GM18868 (cell line): Measurements from ENCODE around the gene NFASC.

Experiments
- ATAC-seq: cut with Tn5 transposase; IDR thresholded peaks from one replicate; pipeline ENCODE4 v1.9.1; 2021; ENCODE audit warnings: mild to moderate bottlenecking, moderate library complexity; ENCODE audit not compliant: unreplicated experiment

The NFASC gene

GRCh38 chr1:205058853-205059252, 188.2 kb downstream of the NFASC start:
- no peak for ATAC-seq

DNA sequence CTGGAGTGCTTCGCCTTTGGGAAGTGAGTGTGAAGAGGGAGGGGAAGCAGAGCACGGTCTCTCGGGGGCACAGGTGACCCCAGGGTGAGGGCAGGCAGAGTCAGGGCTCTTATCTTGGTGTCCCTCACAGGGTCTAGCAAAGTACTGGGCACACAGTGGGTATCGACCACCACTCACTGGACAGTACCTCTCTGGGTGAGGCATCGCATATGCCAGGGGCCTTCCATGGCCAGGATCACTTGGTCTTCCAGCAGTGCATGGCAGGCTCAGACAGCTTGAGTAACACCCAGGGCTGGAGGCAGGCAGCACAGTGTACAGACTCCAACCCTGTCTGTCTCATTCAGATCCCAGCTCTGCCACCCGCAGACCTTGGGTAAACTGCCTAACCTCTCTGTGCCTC, 189.0 kb downstream of the NFASC start:
- ATAC-seq: no peak

DNA sequence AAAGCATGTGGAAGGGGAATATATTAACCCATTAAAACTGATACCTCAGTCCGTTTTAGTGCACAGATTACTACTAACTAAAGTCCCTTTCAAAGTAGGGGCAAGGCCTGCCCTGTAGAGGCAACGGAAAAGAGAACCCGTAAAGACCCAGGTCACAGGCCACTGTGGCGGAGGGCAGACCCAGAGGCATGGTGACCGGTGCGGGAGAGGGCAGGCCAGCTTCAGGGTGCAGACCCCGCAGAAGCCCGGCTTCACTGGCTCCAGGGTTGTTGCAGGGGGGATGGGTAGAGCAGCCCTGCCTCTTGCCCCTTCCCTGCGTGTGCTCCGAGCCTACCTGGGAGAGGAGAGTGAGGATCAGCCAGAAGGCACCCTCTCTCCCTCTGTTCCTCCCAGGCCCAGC, 190.1 kb downstream of the NFASC start:
- no peak for ATAC-seq

DNA sequence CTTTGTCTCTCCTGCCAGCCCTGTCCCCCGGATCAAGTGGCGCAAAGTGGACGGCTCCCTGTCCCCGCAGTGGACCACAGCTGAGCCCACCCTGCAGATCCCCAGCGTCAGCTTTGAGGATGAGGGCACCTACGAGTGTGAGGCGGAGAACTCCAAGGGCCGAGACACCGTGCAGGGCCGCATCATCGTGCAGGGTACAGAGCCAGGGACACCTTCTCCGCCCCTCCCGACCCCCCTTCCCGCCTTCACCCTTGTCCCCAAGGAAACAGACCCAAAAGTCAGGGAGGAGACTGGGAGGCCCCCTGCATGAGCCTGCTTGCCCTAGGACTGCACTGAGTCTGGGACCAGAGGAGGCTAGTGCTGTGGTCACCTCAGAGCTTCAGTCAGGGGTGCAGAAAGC, 190.6 kb downstream of the NFASC start:
- no peak for ATAC-seq

- ATAC-seq: no peak
Measured at GRCh38 chr1:205061665-205062069, 191.0 kb downstream of the NFASC start.

DNA sequence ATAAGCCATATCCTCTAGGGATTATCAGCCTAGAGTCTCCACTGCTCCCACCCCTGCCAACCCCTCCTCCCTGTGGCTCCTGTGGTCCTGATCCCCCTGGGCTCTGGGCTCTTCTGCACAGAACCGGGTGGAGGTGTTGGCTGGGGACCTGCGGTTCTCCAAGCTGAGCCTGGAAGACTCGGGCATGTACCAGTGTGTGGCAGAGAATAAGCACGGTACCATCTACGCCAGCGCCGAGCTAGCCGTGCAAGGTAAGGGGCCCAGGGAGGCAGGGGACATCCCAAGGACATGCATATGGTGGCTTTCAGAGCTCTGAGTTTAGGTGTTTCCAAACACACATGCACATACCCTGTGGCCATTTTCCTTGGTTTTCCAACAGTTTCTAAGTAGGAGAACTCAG, 191.7 kb downstream of the NFASC start:
- ATAC-seq: no peak

DNA sequence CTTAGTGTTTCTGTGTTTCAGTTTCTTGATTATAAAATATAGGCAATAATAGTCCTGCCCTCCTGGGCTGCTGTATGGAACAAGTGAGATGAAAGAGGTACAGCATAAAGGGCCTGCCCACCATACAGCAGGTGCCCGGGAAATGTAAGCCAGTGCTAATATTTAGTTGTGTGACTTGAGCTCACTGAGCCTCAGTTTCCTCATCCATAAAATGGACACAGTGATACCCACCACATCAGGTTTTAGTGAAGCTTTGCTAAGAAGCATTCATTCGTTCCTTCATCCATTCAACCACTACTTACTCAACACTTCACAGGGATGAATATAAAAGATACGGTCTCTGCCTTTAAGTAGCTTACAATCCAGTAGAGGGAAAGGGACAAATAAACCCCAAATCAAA, 192.2 kb downstream of the NFASC start:
- ATAC-seq: no peak

GRCh38 chr1:205064301-205064700, 193.6 kb downstream of the NFASC start:
- no peak for ATAC-seq

DNA sequence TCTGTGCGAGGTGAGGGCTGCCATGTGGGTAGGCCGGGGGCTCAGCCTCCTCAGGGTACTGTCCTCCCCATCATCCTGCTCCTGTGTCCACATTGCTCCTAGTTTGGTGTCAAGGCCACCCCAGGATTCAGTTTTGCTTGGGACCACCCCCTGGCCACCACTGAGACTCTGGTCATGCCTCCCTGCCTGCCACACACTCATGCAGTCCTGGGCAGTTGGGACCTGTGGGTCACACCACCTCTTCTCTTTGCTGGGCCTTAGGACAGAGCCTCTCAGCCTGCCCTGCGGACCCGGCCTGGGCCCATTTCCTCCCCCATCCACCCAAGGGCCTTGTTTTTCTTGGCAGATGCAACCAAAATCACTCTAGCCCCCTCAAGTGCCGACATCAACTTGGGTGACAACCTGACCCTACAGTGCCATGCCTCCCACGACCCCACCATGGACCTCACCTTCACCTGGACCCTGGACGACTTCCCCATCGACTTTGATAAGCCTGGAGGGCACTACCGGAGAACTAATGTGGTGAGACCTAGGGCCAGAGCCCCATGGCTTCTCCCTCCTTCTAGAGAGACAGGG, 194.2 kb downstream of the NFASC start:
- ATAC-seq: no peak

DNA sequence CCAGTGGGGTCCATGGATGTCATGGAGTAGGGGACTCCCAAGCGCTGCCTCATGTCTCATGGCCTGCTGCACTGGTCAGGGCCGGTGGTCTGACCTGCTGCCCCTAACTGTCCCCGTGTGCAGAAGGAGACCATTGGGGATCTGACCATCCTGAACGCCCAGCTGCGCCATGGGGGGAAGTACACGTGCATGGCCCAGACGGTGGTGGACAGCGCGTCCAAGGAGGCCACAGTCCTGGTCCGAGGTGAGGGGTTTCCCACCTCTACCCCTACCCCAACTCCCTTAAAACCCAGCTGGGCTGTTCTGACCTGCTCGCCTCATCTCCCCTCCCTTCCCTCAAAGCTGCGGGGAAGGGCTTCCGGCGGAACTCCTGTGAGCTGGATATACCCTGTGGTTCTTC, 195.0 kb downstream of the NFASC start:
- ATAC-seq: no peak

DNA sequence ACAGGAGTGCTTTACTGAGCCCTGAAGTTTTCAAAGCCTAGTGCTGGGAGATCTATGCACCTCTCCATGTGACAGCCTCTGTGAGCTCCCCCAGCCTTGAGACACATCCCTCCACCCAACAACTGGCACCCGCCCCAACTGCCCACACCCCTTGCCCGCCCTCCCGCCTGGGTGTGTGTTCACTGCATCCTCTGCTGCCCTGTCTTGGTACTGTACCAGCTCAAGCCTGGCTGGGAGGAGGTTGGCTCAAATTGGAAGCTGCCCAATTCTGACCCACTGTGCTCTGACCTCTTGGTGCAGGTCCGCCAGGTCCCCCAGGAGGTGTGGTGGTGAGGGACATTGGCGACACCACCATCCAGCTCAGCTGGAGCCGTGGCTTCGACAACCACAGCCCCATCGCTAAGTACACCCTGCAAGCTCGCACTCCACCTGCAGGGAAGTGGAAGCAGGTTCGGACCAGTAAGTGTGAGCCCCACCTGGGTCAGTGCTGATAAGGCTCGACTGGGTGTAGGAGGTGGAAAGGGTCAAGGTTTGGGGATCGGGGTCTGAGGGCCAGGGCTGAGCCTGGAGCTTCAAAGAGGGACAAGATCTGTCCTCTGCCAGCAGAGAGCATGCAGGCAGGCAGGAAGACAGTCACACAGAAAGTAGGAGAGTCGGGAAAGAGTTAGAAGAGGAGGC, 195.6 kb downstream of the NFASC start:
- no peak for ATAC-seq

DNA sequence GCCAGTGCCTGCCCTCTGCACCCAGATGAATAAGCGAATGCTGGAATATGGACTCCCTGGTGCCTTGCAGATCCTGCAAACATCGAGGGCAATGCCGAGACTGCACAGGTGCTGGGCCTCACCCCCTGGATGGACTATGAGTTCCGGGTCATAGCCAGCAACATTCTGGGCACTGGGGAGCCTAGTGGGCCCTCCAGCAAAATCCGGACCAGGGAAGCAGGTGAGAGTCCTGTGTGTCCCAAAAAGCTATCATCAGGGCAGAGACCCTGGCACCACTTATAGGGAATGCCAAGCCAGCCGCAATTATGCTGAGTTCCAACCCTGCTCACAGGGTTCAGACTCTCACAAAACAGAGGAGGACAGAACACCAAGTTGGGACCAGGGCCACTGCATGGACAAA, 196.4 kb downstream of the NFASC start:
- ATAC-seq: no peak

DNA sequence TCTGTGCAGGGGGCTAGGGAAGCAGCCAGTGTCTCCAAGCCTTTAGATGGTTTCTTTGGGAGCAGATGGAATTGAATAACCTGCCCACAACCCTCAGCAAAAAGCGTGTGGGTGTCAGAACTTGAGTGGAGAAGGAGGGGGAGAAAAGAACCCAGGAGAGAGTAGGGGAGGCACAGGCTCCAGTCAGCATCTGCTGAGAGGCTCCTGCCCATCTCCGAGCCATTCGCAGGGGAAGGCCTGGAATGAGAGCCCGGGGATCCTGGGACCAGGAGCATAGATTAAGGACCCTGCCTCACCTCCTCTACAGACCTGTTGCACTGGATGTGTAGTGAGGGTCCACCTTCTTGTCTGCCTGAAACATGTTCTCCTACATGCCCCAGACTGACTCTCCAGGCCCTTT, 197.3 kb downstream of the NFASC start:
- ATAC-seq: no peak

- ATAC-seq: no peak
Measured at GRCh38 chr1:205068457-205069040, 197.9 kb downstream of the NFASC start.

DNA sequence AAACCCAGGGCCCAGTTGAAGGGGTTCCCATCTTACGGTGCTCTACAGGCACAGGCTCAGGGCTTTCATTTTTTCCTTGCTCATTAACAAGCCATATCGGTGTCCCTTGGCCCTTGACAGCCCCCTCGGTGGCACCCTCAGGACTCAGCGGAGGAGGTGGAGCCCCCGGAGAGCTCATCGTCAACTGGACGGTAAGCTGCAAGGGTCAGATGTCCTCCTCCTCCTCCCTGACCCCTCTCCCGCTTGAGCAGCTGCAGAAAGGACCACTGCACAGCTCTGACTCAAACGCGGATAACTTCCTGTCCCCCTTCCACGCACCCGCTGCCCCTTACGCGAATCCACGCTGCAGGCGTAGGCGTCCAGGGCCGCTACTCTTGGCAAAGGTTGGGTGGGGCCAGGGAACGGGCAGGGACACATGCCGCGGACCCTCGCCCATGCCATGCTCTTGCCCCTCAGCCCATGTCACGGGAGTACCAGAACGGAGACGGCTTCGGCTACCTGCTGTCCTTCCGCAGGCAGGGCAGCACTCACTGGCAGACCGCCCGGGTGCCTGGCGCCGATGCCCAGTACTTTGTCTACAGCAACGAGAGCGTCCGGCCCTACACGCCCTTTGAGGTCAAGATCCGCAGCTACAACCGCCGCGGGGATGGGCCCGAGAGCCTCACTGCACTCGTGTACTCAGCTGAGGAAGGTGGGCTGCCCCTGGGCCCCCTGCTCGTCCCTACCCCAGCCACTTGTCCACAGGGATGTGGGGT, 198.9 kb downstream of the NFASC start:
- ATAC-seq: no peak

GRCh38 chr1:205071028-205071409, 200.4 kb downstream of the NFASC start:
- ATAC-seq: no peak

- no peak for ATAC-seq
Measured at GRCh38 chr1:205071801-205072200, 201.1 kb downstream of the NFASC start.

GRCh38 chr1:205072286-205072685, 201.6 kb downstream of the NFASC start:
- ATAC-seq: no peak
